K562 (cell line): Measurements from ENCODE around the gene ESPL1. TPM values are rescaled to one million over a fixed set of nuclear protein-coding genes. Genes with fewer than 3 reads are reported as not detected.
A peak's percentile ranks its signal among the peaks of the same experiment; 100 is the strongest.

Experiments used
- BMI1 ChIP-seq: fragments of 150-350 bp; IDR thresholded peaks from 2 replicates; pipeline ENCODE4 v1.6.1; 2014; ENCODE audit warnings: low read length
- BRCA1 ChIP-seq, 2 experiments: fragments of 450-650 bp in 1 of 2; sonication (generic) in 1 of 2; formaldehyde crosslinking in 1 of 2; IDR thresholded peaks; 2 replicates each; pipeline versions ENCODE4 v1.5.0 to v1.6.1; 2017 to 2020; ENCODE audit warnings: mild to moderate bottlenecking in 1 of 2, missing genetic modification reagents in 1 of 2
- CEBPG ChIP-seq, 3 experiments: fragments of 200-800 bp in 1 of 3; sonication (Bioruptor generic) in 1 of 3; sonication (generic) in 1 of 3; formaldehyde crosslinking in 1 of 3; IDR thresholded peaks in 2 of 3; conservative IDR thresholded peaks in 1 of 3; 2 replicates each; pipeline versions ENCODE4 v1.6.1 to v1.8.0; 2016 to 2022; ENCODE audit warnings: missing compliant biosample characterization in 2 of 3, missing genetic modification characterization in 2 of 3, mild to moderate bottlenecking in 1 of 3, missing genetic modification reagents in 1 of 3
- DPF2 ChIP-seq: fragments of 450-650 bp; IDR thresholded peaks from 2 replicates; pipeline ENCODE4 v1.6.1; 2016
- ESRRB ChIP-seq: fragments of 250-450 bp; sonication (Bioruptor Pico); IDR thresholded peaks from 2 replicates; pipeline ENCODE4 v1.5.0; 2020; ENCODE audit warnings: mild to moderate bottlenecking, moderate library complexity, borderline replicate concordance
- FOXJ3 ChIP-seq: sonication (generic); formaldehyde crosslinking; IDR thresholded peaks from 2 replicates; pipeline ENCODE4 v1.4.0; 2020; ENCODE audit warnings: mild to moderate bottlenecking, missing genetic modification reagents
- HCFC1 ChIP-seq: IDR thresholded peaks from 2 replicates; pipeline ENCODE4 v1.6.1; 2012; ENCODE audit warnings: low read depth, low read length, improper control_type of control experiment
- HDAC3 ChIP-seq: fragments of 450-650 bp; IDR thresholded peaks from 2 replicates; pipeline ENCODE4 v1.6.1; 2018; ENCODE audit warnings: borderline replicate concordance, mild to moderate bottlenecking, moderate library complexity; ENCODE audit not compliant: partially characterized antibody
- KDM2B ChIP-seq: fragments of 250-450 bp; sonication (Bioruptor Pico); IDR thresholded peaks from 2 replicates; pipeline ENCODE4 v1.8.0; 2021; ENCODE audit warnings: mild to moderate bottlenecking, moderate library complexity
- KLF6 ChIP-seq: fragments of 250-450 bp; sonication (Bioruptor Pico); IDR thresholded peaks from 2 replicates; pipeline ENCODE4 v1.4.0; 2020; ENCODE audit warnings: mild to moderate bottlenecking, moderate library complexity, borderline replicate concordance
- MEF2D ChIP-seq: conservative IDR thresholded peaks from 2 replicates; pipeline ENCODE4 v1.6.1; 2016; ENCODE audit warnings: low read depth, missing genetic modification characterization, missing compliant biosample characterization
- MYBL2 ChIP-seq, 2 experiments: fragments of 450-650 bp in 1 of 2; sonication (generic) in 1 of 2; formaldehyde crosslinking in 1 of 2; IDR thresholded peaks; 2 replicates each; pipeline versions ENCODE4 v1.6.1 to v1.8.1; 2017 to 2022; ENCODE audit warnings: borderline replicate concordance in 1 of 2, inconsistent platforms in 1 of 2, low read depth in 1 of 2, mild to moderate bottlenecking in 1 of 2, missing genetic modification reagents in 1 of 2, moderate library complexity in 1 of 2
- NFXL1 ChIP-seq: fragments of 450-650 bp; formaldehyde crosslinking; IDR thresholded peaks from 2 replicates; pipeline ENCODE4 v1.4.0; 2021; ENCODE audit warnings: mild to moderate bottlenecking
- NR4A1 ChIP-seq, 2 experiments: fragments of 250-450 bp in 1 of 2; fragments of 450-650 bp in 1 of 2; sonication (Bioruptor Pico) in 1 of 2; IDR thresholded peaks; 2 replicates each; pipeline versions ENCODE4 v1.4.0 to v1.6.1; 2016 to 2020; ENCODE audit warnings: mild to moderate bottlenecking in 2 of 2, missing compliant biosample characterization in 1 of 2, missing genetic modification characterization in 1 of 2, moderate library complexity in 1 of 2
- POLR2H ChIP-seq: IDR thresholded peaks from 2 replicates; pipeline ENCODE4 v1.6.1; 2016; ENCODE audit warnings: missing genetic modification characterization, low read depth, mild to moderate bottlenecking, control low read depth, missing compliant biosample characterization, moderate library complexity
- SNIP1 ChIP-seq: fragments of 450-650 bp; IDR thresholded peaks from 2 replicates; pipeline ENCODE4 v1.7.1; 2017; ENCODE audit warnings: low read depth, mild to moderate bottlenecking
- ZFX ChIP-seq: sonication (generic); formaldehyde crosslinking; IDR thresholded peaks from 2 replicates; pipeline ENCODE4 v1.8.0; 2022; ENCODE audit warnings: mild to moderate bottlenecking, missing genetic modification reagents, moderate library complexity
- ZNF197 ChIP-seq: fragments of 200-800 bp; sonication (Bioruptor generic); IDR thresholded peaks from 2 replicates; pipeline ENCODE4 v1.6.1; 2016; ENCODE audit warnings: low read depth, missing genetic modification characterization, missing compliant biosample characterization
- ZNF253 ChIP-seq: fragments of 250-450 bp; sonication (Bioruptor Pico); conservative IDR thresholded peaks from 2 replicates; pipeline ENCODE4 v1.6.1; 2021; ENCODE audit warnings: mild to moderate bottlenecking
- ZNF282 ChIP-seq: sonication (generic); formaldehyde crosslinking; IDR thresholded peaks from 2 replicates; pipeline ENCODE4 v1.8.1; 2023; ENCODE audit warnings: missing genetic modification reagents
- ZNF766 ChIP-seq: fragments of 200-800 bp; sonication (Bioruptor generic); conservative IDR thresholded peaks from 2 replicates; pipeline ENCODE4 v1.6.1; 2016; ENCODE audit warnings: missing genetic modification characterization, missing compliant biosample characterization
- polyA plus RNA-seq, 8 experiments: library from polyadenylated mRNA; depleted of rRNA in 4 of 8; stranded (reverse) in 5 of 8; unstranded in 3 of 8; fragments of >200 nt; fragmentation: Nextera tagmentation in 2 of 8; fragmentation: Illumina TruSeq in 1 of 8; extraction: Ambion mirVana in 2 of 8; extraction: Trizol in 1 of 8; gene quantifications; 2 replicates each; pipeline versions ENCODE4 v1.2.1 to v1.2.3, GENCODE V29; 2011 to 2014; ENCODE audit warnings: inconsistent platforms in 1 of 8, missing spikeins in 1 of 8
- total RNA-seq, 7 experiments: library from RNA; depleted of rRNA in 6 of 7; stranded (reverse); fragments of >200 nt in 6 of 7; fragmentation: Illumina TruSeq in 2 of 7; extraction: Trizol in 2 of 7; gene quantifications; 2 replicates each; pipeline versions ENCODE4 v1.2.1 to v1.2.3, GENCODE V29; 2011 to 2021; ENCODE audit warnings: low replicate concordance in 1 of 7
- TF ChIP-seq, protein P1 (sequence below): sonication (generic); formaldehyde crosslinking; IDR thresholded peaks from 2 replicates; pipeline ENCODE4 v1.8.1; 2022; ENCODE audit warnings: missing genetic modification reagents
- TF ChIP-seq, protein P2 (sequence below): sonication (generic); formaldehyde crosslinking; IDR thresholded peaks from 2 replicates; pipeline ENCODE4 v1.8.0; 2022; ENCODE audit warnings: missing genetic modification reagents, mild to moderate bottlenecking, moderate library complexity, borderline replicate concordance
- TF ChIP-seq, protein P3 (sequence below): sonication (generic); formaldehyde crosslinking; IDR thresholded peaks from 2 replicates; pipeline ENCODE4 v1.8.1; 2023; ENCODE audit warnings: mild to moderate bottlenecking, missing genetic modification reagents

ESPL1 gene
- total and polyA plus RNA-seq, 9 of the 15 experiments (the other 6 are each of a cell fraction or from before 2014, with no cell fraction given), result 1.2 to 55.0 (median 18.7) TPM

DNA sequence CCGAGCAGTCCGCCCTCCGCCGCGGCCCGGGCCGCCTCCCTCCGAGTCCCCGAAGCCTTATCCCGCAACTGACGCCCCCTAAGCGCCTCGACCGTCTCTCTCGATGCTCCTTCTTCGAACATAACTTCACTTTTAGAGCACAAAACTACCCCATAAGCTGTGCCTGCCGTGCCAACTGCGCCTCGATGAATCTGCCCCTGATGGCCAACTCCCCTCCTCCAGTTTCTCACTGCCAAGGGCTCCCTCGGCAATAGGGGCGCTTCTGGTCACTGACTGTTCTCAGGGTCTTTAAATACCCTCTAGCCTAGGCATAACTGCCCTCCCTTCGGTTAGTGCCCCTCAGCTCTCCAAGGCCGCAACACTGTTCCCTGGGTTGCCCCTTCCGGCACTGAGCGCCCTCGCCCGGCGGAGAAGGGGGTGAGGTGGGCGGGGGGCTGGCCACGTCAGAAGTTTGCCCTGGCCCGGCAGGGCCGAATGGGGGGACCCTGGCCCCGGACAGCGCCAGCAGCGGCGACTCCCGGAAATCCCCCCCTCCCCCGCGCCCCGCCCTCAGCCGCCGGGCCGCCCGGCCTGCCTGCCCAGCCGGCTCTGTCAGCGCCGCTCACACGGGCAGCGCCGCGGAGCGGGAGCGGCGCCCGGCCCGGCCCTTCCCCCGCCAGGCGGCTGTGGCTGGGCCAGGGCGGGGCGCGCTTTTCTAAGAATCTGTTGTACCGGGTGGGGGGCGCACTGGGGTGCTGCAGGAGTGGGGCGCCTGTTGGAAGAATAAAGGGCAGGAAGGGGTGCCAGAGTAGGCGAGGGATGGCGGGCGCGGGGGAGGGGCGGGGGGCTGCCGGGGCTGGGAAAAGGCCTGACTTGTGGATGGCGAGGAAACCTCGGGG is 46.7 kb upstream of the ESPL1 start (continued):
- TF ChIP-seq KDM2B (CRISPR knock-in tag), result no peak
- TF ChIP-seq HDAC3, result no peak
- no peak for TF ChIP-seq ZNF197 (CRISPR knock-in tag)
- TF ChIP-seq BMI1, result no peak
- TF ChIP-seq, protein P1, sequence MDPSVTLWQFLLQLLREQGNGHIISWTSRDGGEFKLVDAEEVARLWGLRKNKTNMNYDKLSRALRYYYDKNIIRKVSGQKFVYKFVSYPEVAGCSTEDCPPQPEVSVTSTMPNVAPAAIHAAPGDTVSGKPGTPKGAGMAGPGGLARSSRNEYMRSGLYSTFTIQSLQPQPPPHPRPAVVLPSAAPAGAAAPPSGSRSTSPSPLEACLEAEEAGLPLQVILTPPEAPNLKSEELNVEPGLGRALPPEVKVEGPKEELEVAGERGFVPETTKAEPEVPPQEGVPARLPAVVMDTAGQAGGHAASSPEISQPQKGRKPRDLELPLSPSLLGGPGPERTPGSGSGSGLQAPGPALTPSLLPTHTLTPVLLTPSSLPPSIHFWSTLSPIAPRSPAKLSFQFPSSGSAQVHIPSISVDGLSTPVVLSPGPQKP (CRISPR knock-in tag), result no peak
- no peak for TF ChIP-seq ZNF766 (CRISPR knock-in tag)
- no peak for TF ChIP-seq MYBL2 (IDR thresholded peaks at IDR 0.05; ENCODE audit: low read depth)
- TF ChIP-seq MYBL2 (CRISPR knock-in tag; IDR thresholded peaks at IDR 0.05; ENCODE audit: borderline replicate concordance), result no peak
- peak; percentile 85 for TF ChIP-seq ZFX (CRISPR knock-in tag)
- TF ChIP-seq, protein P2, sequence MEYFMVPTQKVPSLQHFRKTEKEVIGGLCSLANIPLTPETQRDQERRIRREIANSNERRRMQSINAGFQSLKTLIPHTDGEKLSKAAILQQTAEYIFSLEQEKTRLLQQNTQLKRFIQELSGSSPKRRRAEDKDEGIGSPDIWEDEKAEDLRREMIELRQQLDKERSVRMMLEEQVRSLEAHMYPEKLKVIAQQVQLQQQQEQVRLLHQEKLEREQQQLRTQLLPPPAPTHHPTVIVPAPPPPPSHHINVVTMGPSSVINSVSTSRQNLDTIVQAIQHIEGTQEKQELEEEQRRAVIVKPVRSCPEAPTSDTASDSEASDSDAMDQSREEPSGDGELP (CRISPR knock-in tag), result no peak
- no peak for TF ChIP-seq FOXJ3 (CRISPR knock-in tag)
- no peak for TF ChIP-seq ZNF253
- TF ChIP-seq NR4A1 (CRISPR knock-in tag; IDR thresholded peaks at IDR 0.05), result no peak
- TF ChIP-seq NR4A1 (tag; IDR thresholded peaks at IDR 0.05), result no peak
- no peak for TF ChIP-seq ESRRB (CRISPR knock-in tag)
- no peak for TF ChIP-seq SNIP1
- no peak; the same call in 1 of the 2 replicates for TF ChIP-seq HCFC1
- TF ChIP-seq DPF2, result peak; percentile 52
- TF ChIP-seq POLR2H (tag), result no peak
- TF ChIP-seq KLF6 (CRISPR knock-in tag), result no peak
- no peak for TF ChIP-seq BRCA1 (IDR thresholded peaks at IDR 0.05)
- no peak for TF ChIP-seq BRCA1 (CRISPR knock-in tag; IDR thresholded peaks at IDR 0.05)
- TF ChIP-seq CEBPG (CRISPR knock-in tag; IDR thresholded peaks at IDR 0.05), result no peak
- no peak for TF ChIP-seq CEBPG (tag; conservative IDR thresholded peaks at IDR 0.05 in 1 of 2, IDR thresholded peaks at IDR 0.05 in 1 of 2)
- TF ChIP-seq, protein P3, sequence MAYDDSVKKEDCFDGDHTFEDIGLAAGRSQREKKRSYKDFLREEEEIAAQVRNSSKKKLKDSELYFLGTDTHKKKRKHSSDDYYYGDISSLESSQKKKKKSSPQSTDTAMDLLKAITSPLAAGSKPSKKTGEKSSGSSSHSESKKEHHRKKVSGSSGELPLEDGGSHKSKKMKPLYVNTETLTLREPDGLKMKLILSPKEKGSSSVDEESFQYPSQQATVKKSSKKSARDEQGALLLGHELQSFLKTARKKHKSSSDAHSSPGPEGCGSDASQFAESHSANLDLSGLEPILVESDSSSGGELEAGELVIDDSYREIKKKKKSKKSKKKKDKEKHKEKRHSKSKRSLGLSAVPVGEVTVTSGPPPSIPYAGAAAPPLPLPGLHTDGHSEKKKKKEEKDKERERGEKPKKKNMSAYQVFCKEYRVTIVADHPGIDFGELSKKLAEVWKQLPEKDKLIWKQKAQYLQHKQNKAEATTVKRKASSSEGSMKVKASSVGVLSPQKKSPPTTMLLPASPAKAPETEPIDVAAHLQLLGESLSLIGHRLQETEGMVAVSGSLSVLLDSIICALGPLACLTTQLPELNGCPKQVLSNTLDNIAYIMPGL (CRISPR knock-in tag), result no peak
- no peak for TF ChIP-seq MEF2D (tag)
- no peak for TF ChIP-seq NFXL1
- no peak for TF ChIP-seq ZNF282
